ENCODE results near the gene MAP2K5. TPM values are rescaled to one million over a fixed set of nuclear protein-coding genes. Genes with fewer than 3 reads are reported as not detected.

The MAP2K5 gene
- total RNA-seq, 4 donors from 2014 or later, result 7.2 to 14.2 (median 9.3) TPM

- ATAC-seq (ENCODE audit: low FRiP score) (no peak), DNase-seq (ENCODE audit: low spot score) (no peak)
- TF ChIP-seq CTCF (IDR thresholded peaks at IDR 0.05), result no peak
These were observed 284.4 kb downstream of the MAP2K5 start for GRCh38 chr15:67826717-67827561.

GRCh38 chr15:67827562-67828277 is 285.2 kb downstream of the MAP2K5 start:
- DNase-seq (ENCODE audit: low spot score) (no peak), ATAC-seq (ENCODE audit: low FRiP score) (no peak)
- no peak for TF ChIP-seq CTCF (IDR thresholded peaks at IDR 0.05)

GRCh38 chr15:67828278-67828968 is 285.9 kb downstream of the MAP2K5 start:
- no peak for DNase-seq (ENCODE audit: low spot score)
- ATAC-seq (ENCODE audit: low FRiP score), result no peak
- no peak for TF ChIP-seq CTCF (IDR thresholded peaks at IDR 0.05)

- no peak for TF ChIP-seq CTCF (IDR thresholded peaks at IDR 0.05)
- ATAC-seq (ENCODE audit: low FRiP score) (no peak), DNase-seq (ENCODE audit: low spot score) (no peak)
These were observed 286.6 kb downstream of the MAP2K5 start for GRCh38 chr15:67828969-67829646.

GRCh38 chr15:67829647-67830504 is 287.4 kb downstream of the MAP2K5 start:
- ATAC-seq (ENCODE audit: low FRiP score) (no peak), DNase-seq (ENCODE audit: low spot score) (no peak)
- TF ChIP-seq CTCF (IDR thresholded peaks at IDR 0.05), result no peak

GRCh38 chr15:67831363-67831762 is 288.9 kb downstream of the MAP2K5 start:
- DNase-seq (ENCODE audit: low spot score) (no peak), ATAC-seq (ENCODE audit: low FRiP score) (no peak)
- no peak for TF ChIP-seq CTCF (IDR thresholded peaks at IDR 0.05)

Measured in omental fat pad (tissue), 4 donors.